ENCODE data around the gene MAN2A1.

- no peak for TF ChIP-seq REST (IDR thresholded peaks at IDR 0.05; ENCODE audit: insufficient read depth in 1 of 2, low read depth in 2 of 2, low read length in 2 of 2)
- no peak for TF ChIP-seq POLR2AphosphoS5 (IDR thresholded peaks at IDR 0.05; ENCODE audit: low read depth, low read length)
- TF ChIP-seq TAF1 (IDR thresholded peaks at IDR 0.05; ENCODE audit: borderline replicate concordance, insufficient read depth, low read length): no peak
These were observed 19.1 kb downstream of the MAN2A1 start for GRCh38 chr5:109708813-109709212.

All from PFSK-1 (cell line).